SK-N-SH treated with all-trans-retinoic acid at 6 μM for 48 hours (cell line): ENCODE results near the gene TMEM183A.

Experiments used
- TF ChIP-seq, protein P1 (sequence below): fragments of 250-450 bp; sonication (Bioruptor Pico); IDR thresholded peaks from 2 replicates; pipeline ENCODE4 v1.8.0; 2020; ENCODE audit warnings: mild to moderate bottlenecking, moderate library complexity, borderline replicate concordance
- TF ChIP-seq, protein P2 (sequence below): fragments of 250-450 bp; sonication (Bioruptor Pico); IDR thresholded peaks from 2 replicates; pipeline ENCODE4 v1.5.1; 2020; ENCODE audit warnings: low read depth, mild to moderate bottlenecking, moderate library complexity

DNA sequence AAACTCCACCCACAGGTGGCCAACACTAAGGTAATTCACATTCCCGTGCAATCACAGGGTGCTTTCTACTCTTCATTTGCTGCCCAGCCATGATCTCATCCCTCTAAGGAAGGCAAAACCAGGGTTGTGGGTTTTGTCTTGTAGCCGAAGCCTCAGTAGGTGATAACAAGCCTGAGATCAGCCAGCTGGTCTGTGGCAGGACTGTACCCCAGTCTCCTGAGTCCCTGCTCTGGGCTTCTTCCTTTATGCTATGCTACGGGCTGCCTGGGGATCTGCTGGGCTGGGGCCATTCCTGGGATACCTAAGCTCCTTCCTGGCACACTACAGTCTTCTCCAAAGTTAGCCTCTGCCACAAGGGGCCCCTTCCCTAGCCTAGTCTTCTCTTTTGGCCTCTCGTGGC, 29.0 kb downstream of the TMEM183A start:
- TF ChIP-seq, protein P1, sequence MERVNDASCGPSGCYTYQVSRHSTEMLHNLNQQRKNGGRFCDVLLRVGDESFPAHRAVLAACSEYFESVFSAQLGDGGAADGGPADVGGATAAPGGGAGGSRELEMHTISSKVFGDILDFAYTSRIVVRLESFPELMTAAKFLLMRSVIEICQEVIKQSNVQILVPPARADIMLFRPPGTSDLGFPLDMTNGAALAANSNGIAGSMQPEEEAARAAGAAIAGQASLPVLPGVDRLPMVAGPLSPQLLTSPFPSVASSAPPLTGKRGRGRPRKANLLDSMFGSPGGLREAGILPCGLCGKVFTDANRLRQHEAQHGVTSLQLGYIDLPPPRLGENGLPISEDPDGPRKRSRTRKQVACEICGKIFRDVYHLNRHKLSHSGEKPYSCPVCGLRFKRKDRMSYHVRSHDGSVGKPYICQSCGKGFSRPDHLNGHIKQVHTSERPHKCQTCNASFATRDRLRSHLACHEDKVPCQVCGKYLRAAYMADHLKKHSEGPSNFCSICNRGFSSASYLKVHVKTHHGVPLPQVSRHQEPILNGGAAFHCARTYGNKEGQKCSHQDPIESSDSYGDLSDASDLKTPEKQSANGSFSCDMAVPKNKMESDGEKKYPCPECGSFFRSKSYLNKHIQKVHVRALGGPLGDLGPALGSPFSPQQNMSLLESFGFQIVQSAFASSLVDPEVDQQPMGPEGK (CRISPR knock-in tag): no peak
- TF ChIP-seq, protein P2, sequence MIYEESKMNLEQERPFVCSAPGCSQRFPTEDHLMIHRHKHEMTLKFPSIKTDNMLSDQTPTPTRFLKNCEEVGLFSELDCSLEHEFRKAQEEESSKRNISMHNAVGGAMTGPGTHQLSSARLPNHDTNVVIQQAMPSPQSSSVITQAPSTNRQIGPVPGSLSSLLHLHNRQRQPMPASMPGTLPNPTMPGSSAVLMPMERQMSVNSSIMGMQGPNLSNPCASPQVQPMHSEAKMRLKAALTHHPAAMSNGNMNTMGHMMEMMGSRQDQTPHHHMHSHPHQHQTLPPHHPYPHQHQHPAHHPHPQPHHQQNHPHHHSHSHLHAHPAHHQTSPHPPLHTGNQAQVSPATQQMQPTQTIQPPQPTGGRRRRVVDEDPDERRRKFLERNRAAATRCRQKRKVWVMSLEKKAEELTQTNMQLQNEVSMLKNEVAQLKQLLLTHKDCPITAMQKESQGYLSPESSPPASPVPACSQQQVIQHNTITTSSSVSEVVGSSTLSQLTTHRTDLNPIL (CRISPR knock-in tag): no peak
